Measurements from ENCODE around the gene TMEM150B. TPM values are rescaled to one million over a fixed set of nuclear protein-coding genes. Genes with fewer than 3 reads are reported as not detected.

Gene TMEM150B
- polyA plus RNA-seq, 1 donor = 71.4 TPM

- no peaks in the 10 kb centered on the region for H3K27me3 ChIP-seq (ENCODE audit: control insufficient read depth, insufficient read depth, low read length)
- no CpG with 5 or more reads among the region's 16 CpGs for WGBS (ENCODE audit: insufficient coverage, low lambda C conversion rate)
- H3K4me1 ChIP-seq (ENCODE audit: control insufficient read depth, insufficient read depth, low read length) = no peaks in the 10 kb centered on the region
- H3K36me3 ChIP-seq (ENCODE audit: control insufficient read depth, insufficient read depth, low read length) = peaks cover 6% of the 10 kb centered on the region
- H3K9me3 ChIP-seq (ENCODE audit: control insufficient read depth, low read depth, low read length) = no peaks in the 10 kb centered on the region
- no peak overlapping the region for H3K4me3 ChIP-seq (ENCODE audit: low read length)
- no peak overlapping the region for H3K27ac ChIP-seq (ENCODE audit: low read length)
- no peak for DNase-seq
Measured at GRCh38 chr19:55265173-55265572, 60.0 kb downstream of the TMEM150B start.

GRCh38 chr19:55264531-55264930, 60.6 kb downstream of the TMEM150B start:
- Histone ChIP-seq H3K4me1 (ENCODE audit: control insufficient read depth, insufficient read depth, low read length) (peaks cover 6% of the 10 kb centered on the region), H3K27me3 (ENCODE audit: control insufficient read depth, insufficient read depth, low read length) (no peaks in the 10 kb centered on the region), H3K36me3 (ENCODE audit: control insufficient read depth, insufficient read depth, low read length) (peaks cover 6% of the 10 kb centered on the region), H3K27ac (ENCODE audit: low read length) (no peak overlapping the region), H3K9me3 (ENCODE audit: control insufficient read depth, low read depth, low read length) (no peaks in the 10 kb centered on the region), H3K4me3 (ENCODE audit: low read length) (no peak overlapping the region)
- DNase-seq = no peak
- WGBS (ENCODE audit: insufficient coverage, low lambda C conversion rate) = no CpG with 5 or more reads among the region's 5 CpGs

Other genes starting within 250 kb of the TMEM150B start
- gene EPS8L1, start 249.5 kb downstream of the TMEM150B start, polyA plus RNA-seq = 20.9 TPM
- gene PPP1R12C, start 207.7 kb downstream of the TMEM150B start, polyA plus RNA-seq = 94.4 TPM
- 10.2 TPM for gene TNNT1, start 176.1 kb downstream of the TMEM150B start, polyA plus RNA-seq
- gene TNNI3, start 167.6 kb downstream of the TMEM150B start, polyA plus RNA-seq = 0.88 TPM
- gene DNAAF3, start 158.7 kb downstream of the TMEM150B start, polyA plus RNA-seq = 0.99 TPM
- gene SYT5, start 145.1 kb downstream of the TMEM150B start, polyA plus RNA-seq = 9.1 TPM
- gene PTPRH, start 115.8 kb downstream of the TMEM150B start, polyA plus RNA-seq = 28.1 TPM
- gene TMEM86B, start 96.6 kb downstream of the TMEM150B start, polyA plus RNA-seq = 69.0 TPM
- gene PPP6R1, start 66.3 kb downstream of the TMEM150B start, polyA plus RNA-seq = 65.1 TPM
- 29.4 TPM for gene HSPBP1, start 45.2 kb downstream of the TMEM150B start, polyA plus RNA-seq
- gene BRSK1, start 41.3 kb downstream of the TMEM150B start, polyA plus RNA-seq = 9.7 TPM
- gene KMT5C, start 14.5 kb upstream of the TMEM150B start, polyA plus RNA-seq = 21.5 TPM
- gene COX6B2, start 29.4 kb upstream of the TMEM150B start, polyA plus RNA-seq = 1.3 TPM
- 0.03 TPM for gene GARIN5B, start 37.9 kb upstream of the TMEM150B start, polyA plus RNA-seq
- gene IL11, start 45.1 kb upstream of the TMEM150B start, polyA plus RNA-seq = 0.66 TPM
- gene TMEM190, start 51.5 kb upstream of the TMEM150B start, polyA plus RNA-seq = 0.93 TPM
- 8.7 TPM for gene TMEM238, start 59.0 kb upstream of the TMEM150B start, polyA plus RNA-seq
- 2,127 TPM for gene RPL28, start 60.6 kb upstream of the TMEM150B start, polyA plus RNA-seq
- 29.9 TPM for gene UBE2S, start 82.4 kb upstream of the TMEM150B start, polyA plus RNA-seq
- gene SHISA7, start 118.0 kb upstream of the TMEM150B start, polyA plus RNA-seq = 1.1 TPM
- gene ISOC2, start 136.3 kb upstream of the TMEM150B start, polyA plus RNA-seq = 30.4 TPM
- not detected for gene C19orf85, start 139.4 kb upstream of the TMEM150B start, polyA plus RNA-seq
- gene ZNF628, start 151.3 kb upstream of the TMEM150B start, polyA plus RNA-seq = 5.6 TPM
- 14.0 TPM for gene NAT14, start 159.8 kb upstream of the TMEM150B start, polyA plus RNA-seq
- gene SSC5D, start 163.1 kb upstream of the TMEM150B start, polyA plus RNA-seq = 4.0 TPM
- 0.66 TPM for gene SBK2, start 211.8 kb upstream of the TMEM150B start, polyA plus RNA-seq
- gene SBK3, start 220.2 kb upstream of the TMEM150B start, polyA plus RNA-seq = 0.15 TPM

All from large intestine (tissue), 3 donors.